ENCODE results near the gene PHTF1.

GRCh38 chr1:113678159-113678469 is 81.2 kb downstream of the PHTF1 start:
- TF ChIP-seq POLR2AphosphoS5 (IDR thresholded peaks at IDR 0.05) (no peak), CTCF (IDR thresholded peaks at IDR 0.05) (no peak), POLR2A (IDR thresholded peaks at IDR 0.05) (no peak), EP300 (IDR thresholded peaks at IDR 0.05) (no peak)

All from stomach (tissue), 4 donors.